SK-N-SH (cell line): Measurements from ENCODE around the gene CHL1.

ENCODE experiments used
- EZH2phosphoT487 ChIP-seq: fragments of 200-600 bp; sonication (generic); IDR thresholded peaks from 2 replicates; pipeline ENCODE4 v1.6.1; 2017; ENCODE audit warnings: low read depth, mixed run types, mild to moderate bottlenecking, antibody characterized with exemption, moderate library complexity, borderline replicate concordance
- SIN3A ChIP-seq: IDR thresholded peaks from 2 replicates; pipeline ENCODE4 v1.6.1; 2012; ENCODE audit warnings: low read depth, mild to moderate bottlenecking, low read length, moderate library complexity, borderline replicate concordance
- TF ChIP-seq, protein P1 (sequence below): fragments of 200-600 bp; sonication (generic); IDR thresholded peaks from 2 replicates; pipeline ENCODE4 v1.6.1; 2017; ENCODE audit warnings: antibody characterized with exemption, mild to moderate bottlenecking, moderate library complexity
- TF ChIP-seq, protein P2 (sequence below): IDR thresholded peaks from 2 replicates; pipeline ENCODE4 v1.4.0; 2012; ENCODE audit warnings: low read depth

DNA sequence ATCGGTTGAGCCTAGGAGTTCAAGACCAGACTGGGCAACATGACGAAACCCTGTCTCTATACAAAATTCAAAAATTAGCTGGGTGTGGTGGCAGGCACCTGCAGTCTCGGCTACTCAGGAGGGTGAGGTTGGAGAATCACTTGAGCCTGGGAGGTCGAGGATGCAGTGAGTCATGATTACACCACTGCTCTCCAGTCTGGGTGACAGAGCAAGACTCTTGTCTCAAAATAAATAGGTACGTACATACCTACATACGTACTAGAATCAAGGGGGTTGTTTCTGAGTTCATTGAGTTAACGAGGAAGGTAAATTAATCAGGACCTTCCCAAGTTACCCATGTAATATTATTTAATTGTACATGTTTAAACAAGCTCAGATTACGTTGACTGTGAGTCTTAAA is 97.5 kb downstream of the CHL1 start:
- TF ChIP-seq SIN3A: no peak
- no peak for TF ChIP-seq EZH2phosphoT487
- TF ChIP-seq, protein P1, sequence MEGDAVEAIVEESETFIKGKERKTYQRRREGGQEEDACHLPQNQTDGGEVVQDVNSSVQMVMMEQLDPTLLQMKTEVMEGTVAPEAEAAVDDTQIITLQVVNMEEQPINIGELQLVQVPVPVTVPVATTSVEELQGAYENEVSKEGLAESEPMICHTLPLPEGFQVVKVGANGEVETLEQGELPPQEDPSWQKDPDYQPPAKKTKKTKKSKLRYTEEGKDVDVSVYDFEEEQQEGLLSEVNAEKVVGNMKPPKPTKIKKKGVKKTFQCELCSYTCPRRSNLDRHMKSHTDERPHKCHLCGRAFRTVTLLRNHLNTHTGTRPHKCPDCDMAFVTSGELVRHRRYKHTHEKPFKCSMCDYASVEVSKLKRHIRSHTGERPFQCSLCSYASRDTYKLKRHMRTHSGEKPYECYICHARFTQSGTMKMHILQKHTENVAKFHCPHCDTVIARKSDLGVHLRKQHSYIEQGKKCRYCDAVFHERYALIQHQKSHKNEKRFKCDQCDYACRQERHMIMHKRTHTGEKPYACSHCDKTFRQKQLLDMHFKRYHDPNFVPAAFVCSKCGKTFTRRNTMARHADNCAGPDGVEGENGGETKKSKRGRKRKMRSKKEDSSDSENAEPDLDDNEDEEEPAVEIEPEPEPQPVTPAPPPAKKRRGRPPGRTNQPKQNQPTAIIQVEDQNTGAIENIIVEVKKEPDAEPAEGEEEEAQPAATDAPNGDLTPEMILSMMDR: no peak
- TF ChIP-seq, protein P2, sequence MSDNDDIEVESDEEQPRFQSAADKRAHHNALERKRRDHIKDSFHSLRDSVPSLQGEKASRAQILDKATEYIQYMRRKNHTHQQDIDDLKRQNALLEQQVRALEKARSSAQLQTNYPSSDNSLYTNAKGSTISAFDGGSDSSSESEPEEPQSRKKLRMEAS: no peak
